Osteocyte (in vitro differentiated cells): ENCODE measurements around the gene AP2A1. TPM values are rescaled to one million over a fixed set of nuclear protein-coding genes. Genes with fewer than 3 reads are reported as not detected.

Experiments used
- DNase-seq: peaks from one replicate; pipeline ENCODE4 v3.0.0; 2021; ENCODE audit warnings: mixed read lengths; ENCODE audit not compliant: unreplicated experiment; ENCODE audit errors: extremely low spot score
- H3K27ac Mint-ChIP-seq: one replicate; pipeline ENCODE4 v1.8.0; 2021; ENCODE audit warnings: mild to moderate bottlenecking, mixed read lengths; ENCODE audit not compliant: unreplicated experiment
- H3K27me3 Mint-ChIP-seq: one replicate; pipeline ENCODE4 v1.8.0; 2021; ENCODE audit warnings: mixed read lengths; ENCODE audit not compliant: unreplicated experiment
- H3K36me3 Mint-ChIP-seq: one replicate; pipeline ENCODE4 v1.8.0; 2021; ENCODE audit warnings: mixed read lengths; ENCODE audit not compliant: unreplicated experiment
- H3K4me1 Mint-ChIP-seq: one replicate; pipeline ENCODE4 v1.8.0; 2021; ENCODE audit warnings: mixed read lengths; ENCODE audit not compliant: unreplicated experiment
- H3K4me3 Mint-ChIP-seq: one replicate; pipeline ENCODE4 v1.8.0; 2021; ENCODE audit warnings: mild to moderate bottlenecking, moderate library complexity, mixed read lengths; ENCODE audit not compliant: unreplicated experiment
- H3K9me3 Mint-ChIP-seq: one replicate; pipeline ENCODE4 v1.8.0; 2021; ENCODE audit warnings: mixed read lengths; ENCODE audit not compliant: unreplicated experiment
- total RNA-seq: library from RNA; stranded (reverse); gene quantifications from 2 replicates; pipeline ENCODE4 v1.2.1, GENCODE V29; 2021
- TF ChIP-seq, protein P1 (sequence below): fragments of 200-600 bp; sonication (generic); IDR thresholded peaks from 2 replicates; pipeline ENCODE4 v1.5.0; 2021; ENCODE audit warnings: antibody characterized with exemption, mild to moderate bottlenecking, moderate library complexity

AP2A1 gene
- total RNA-seq, 1 donor from 2014 or later = 133 TPM

DNA sequence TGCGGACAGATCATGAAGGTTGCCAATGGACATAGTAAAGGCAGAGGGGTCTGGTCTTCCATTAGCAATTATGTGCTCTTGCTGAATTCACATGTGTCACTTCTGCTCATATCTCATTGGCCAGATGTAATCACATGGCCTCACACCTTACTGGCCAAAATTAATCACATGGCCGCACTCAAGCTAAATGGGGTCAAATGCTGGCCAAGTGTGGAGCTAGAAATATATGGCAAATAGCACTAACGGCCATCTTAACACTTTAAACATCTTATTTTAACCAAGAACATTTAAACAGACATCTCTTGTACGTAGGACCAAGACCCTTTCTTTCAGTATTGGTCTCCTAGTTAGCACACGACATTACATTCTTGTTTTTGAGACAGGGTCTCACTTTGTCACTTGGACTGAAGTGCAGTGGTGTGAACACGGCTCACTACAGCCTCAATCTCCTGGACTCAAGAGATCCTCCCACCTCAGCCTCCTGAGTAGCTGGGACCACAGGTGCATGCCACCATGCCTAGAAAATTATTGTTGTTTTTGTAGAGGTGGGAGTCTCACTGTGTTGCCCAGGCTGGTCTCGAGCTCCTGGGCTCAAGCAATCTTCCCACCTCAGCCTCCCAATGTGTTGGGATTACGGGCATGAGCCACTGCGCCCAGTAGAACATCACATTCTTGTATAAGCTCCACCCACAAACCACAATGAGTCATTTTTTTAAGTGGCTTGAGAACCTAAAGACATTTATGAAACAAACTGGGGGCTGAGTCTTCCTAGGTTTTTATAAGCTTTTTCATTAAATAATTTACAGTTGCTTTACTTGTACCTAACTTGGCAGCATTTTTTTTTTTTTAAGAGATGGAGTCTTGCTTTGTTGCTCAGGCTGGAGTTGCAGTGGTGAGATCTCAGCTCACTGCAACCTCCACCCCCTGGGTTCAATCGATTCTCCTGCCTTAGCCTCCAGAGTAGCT is 81.2 kb downstream of the AP2A1 start:
- Mint-ChIP-seq H3K27me3 (no peaks in the 10 kb centered on the region), H3K4me3 (peak overlapping the region; percentile 10), H3K36me3 (peaks cover 11% of the 10 kb centered on the region), H3K4me1 (peaks cover 45% of the 10 kb centered on the region), H3K27ac (peak overlapping the region; percentile 41), H3K9me3 (peaks cover 6% of the 10 kb centered on the region)
- no peak for DNase-seq
- TF ChIP-seq, protein P1, sequence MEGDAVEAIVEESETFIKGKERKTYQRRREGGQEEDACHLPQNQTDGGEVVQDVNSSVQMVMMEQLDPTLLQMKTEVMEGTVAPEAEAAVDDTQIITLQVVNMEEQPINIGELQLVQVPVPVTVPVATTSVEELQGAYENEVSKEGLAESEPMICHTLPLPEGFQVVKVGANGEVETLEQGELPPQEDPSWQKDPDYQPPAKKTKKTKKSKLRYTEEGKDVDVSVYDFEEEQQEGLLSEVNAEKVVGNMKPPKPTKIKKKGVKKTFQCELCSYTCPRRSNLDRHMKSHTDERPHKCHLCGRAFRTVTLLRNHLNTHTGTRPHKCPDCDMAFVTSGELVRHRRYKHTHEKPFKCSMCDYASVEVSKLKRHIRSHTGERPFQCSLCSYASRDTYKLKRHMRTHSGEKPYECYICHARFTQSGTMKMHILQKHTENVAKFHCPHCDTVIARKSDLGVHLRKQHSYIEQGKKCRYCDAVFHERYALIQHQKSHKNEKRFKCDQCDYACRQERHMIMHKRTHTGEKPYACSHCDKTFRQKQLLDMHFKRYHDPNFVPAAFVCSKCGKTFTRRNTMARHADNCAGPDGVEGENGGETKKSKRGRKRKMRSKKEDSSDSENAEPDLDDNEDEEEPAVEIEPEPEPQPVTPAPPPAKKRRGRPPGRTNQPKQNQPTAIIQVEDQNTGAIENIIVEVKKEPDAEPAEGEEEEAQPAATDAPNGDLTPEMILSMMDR = no peak

DNA sequence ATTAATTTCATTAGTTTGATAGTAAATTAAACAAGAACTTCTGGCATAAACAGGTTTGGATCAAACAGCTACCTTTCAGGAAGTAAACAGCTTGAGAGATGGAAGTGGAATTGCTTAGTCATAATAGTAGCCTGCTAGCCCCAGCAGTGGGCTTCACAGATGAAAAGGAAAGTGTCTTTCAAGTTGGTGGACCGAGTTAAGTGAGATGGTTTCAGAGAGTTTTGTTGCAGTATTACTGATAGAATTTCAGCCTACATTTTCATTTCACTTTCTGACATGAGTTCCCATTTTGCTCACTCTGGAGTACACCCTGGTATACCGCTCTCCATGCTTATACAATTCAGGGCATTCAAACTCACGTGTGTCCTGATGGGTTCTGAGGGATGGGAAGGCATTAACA is 82.1 kb downstream of the AP2A1 start:
- DNase-seq = no peak
- Mint-ChIP-seq H3K4me3 (peak overlapping the region; percentile 58), H3K36me3 (peaks cover 11% of the 10 kb centered on the region), H3K27ac (peak overlapping the region; percentile 53), H3K4me1 (peaks cover 54% of the 10 kb centered on the region), H3K9me3 (peaks cover 6% of the 10 kb centered on the region), H3K27me3 (no peaks in the 10 kb centered on the region)
- TF ChIP-seq, protein P1 = no peak

DNA sequence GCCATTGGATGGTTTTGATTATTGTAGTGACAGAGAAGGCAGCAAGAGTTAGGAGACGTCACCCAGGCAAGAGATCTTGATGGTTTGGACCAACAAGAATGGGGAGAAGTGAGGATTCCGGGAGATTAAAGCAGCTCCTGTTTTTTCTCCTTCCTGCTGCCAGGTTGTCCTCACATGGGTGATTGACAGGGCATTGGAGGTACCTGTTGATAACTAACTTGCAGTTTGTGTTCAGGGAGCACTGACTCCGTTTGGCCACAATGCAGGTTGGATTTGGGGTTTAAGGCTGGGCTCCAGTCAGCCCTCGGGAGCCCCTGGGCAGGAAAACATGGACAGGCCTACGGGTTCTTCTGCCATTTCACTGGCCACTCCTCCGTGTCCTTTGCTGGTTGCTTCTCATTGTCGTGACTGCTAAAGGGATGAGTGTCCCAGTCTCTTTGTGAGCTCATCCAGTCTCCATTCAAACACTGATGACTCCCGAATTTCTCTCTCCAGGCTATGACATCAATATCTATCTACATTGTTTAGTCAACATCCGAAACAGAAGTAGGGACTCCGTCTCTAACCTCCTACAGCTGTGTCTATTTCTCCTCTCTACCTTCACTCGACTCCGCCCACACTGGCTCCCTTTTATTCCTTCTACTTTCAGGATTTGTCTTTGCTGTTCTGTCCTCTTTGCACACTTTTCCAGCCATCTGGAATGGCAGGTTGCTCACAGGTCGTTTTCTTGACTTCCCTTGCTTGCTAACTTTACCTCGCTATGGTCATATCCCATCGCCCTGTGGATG is 82.8 kb downstream of the AP2A1 start:
- no peaks in the 10 kb centered on the region for H3K27me3 Mint-ChIP-seq
- no peak for DNase-seq
- TF ChIP-seq, protein P1 = no peak
- H3K27ac Mint-ChIP-seq = peak overlapping the region; percentile 98
- H3K36me3 Mint-ChIP-seq = peaks cover 11% of the 10 kb centered on the region
- peak overlapping the region; percentile 87 for H3K4me3 Mint-ChIP-seq
- peaks cover 6% of the 10 kb centered on the region for H3K9me3 Mint-ChIP-seq
- peaks cover 56% of the 10 kb centered on the region for H3K4me1 Mint-ChIP-seq

DNA sequence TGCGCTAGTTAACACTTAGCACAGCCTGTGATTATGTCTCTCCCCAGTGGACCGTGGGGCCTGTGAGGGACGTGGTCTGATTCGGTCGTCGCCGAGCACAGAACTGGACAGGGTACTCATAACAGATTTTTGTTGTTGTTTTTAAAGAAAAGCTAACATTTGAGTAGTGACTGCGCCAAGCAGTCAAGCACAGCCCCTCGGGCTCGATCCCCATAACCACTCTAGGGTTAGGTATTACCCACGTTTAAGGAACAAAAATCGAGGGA is 83.4 kb downstream of the AP2A1 start:
- Mint-ChIP-seq H3K9me3 (peaks cover 6% of the 10 kb centered on the region), H3K4me1 (peaks cover 52% of the 10 kb centered on the region), H3K4me3 (peak overlapping the region; percentile 87), H3K27me3 (no peaks in the 10 kb centered on the region), H3K27ac (peak overlapping the region; percentile 98), H3K36me3 (peaks cover 11% of the 10 kb centered on the region)
- no peak for DNase-seq
- TF ChIP-seq, protein P1 = no peak
